ENCODE results near the gene PXN. TPM values are rescaled to one million over a fixed set of nuclear protein-coding genes. Genes with fewer than 3 reads are reported as not detected.

PXN gene
- total and polyA plus RNA-seq, 2 of the 13 experiments (the other 11 are each of a cell fraction or from before 2014, with no cell fraction given), result 13.6 to 14.2 TPM

GRCh38 chr12:120228291-120229070 lies 37.0 kb downstream of the PXN start (continued):
- no peak for TF ChIP-seq TIGD3 (CRISPR knock-in tag; IDR thresholded peaks at IDR 0.05; ENCODE audit: borderline replicate concordance)
- TF ChIP-seq RCOR2 (CRISPR knock-in tag; IDR thresholded peaks at IDR 0.05), result no peak
- TF ChIP-seq HDAC1 (CRISPR knock-in tag; IDR thresholded peaks at IDR 0.05), result peak; percentile 93
- TF ChIP-seq ZMYM3 (CRISPR knock-in tag; IDR thresholded peaks at IDR 0.05), result peak; percentile 71
- no peak for TF ChIP-seq ZBTB40 (IDR thresholded peaks at IDR 0.05)
- TF ChIP-seq ZBTB40 (CRISPR knock-in tag; IDR thresholded peaks at IDR 0.05), result no peak; the same call in 1 of the 2 replicates
- TF ChIP-seq PLRG1 (conservative IDR thresholded peaks at IDR 0.05), result no peak
- peak; percentile 74 for TF ChIP-seq GABPB1 (CRISPR knock-in tag; IDR thresholded peaks at IDR 0.05)
- peak; percentile 77 for TF ChIP-seq ISL2 (CRISPR knock-in tag; IDR thresholded peaks at IDR 0.05)
- TF ChIP-seq YEATS4 (CRISPR knock-in tag; IDR thresholded peaks at IDR 0.05; ENCODE audit: borderline replicate concordance), result peak; percentile 95
- TF ChIP-seq MLLT10 (CRISPR knock-in tag; IDR thresholded peaks at IDR 0.05), result no peak
- TF ChIP-seq ZKSCAN5 (CRISPR knock-in tag; IDR thresholded peaks at IDR 0.05), result no peak
- no peak for TF ChIP-seq GABPA (IDR thresholded peaks at IDR 0.05; ENCODE audit: low read depth, low read length)
- TF ChIP-seq GABPA (CRISPR knock-in tag; IDR thresholded peaks at IDR 0.05; ENCODE audit: low read depth), result peak; percentile 75
- peak; percentile 91 for TF ChIP-seq NFKBIZ (CRISPR knock-in tag; IDR thresholded peaks at IDR 0.05)
- peak; percentile 43; the same call in 1 of the 2 replicates for TF ChIP-seq HBP1 (CRISPR knock-in tag; IDR thresholded peaks at IDR 0.05; ENCODE audit: low read depth)
- TF ChIP-seq KLF9 (CRISPR knock-in tag; IDR thresholded peaks at IDR 0.05; ENCODE audit: low read depth), result peak; percentile 73; the same call in 1 of the 2 replicates
- TF ChIP-seq PHB2 (IDR thresholded peaks at IDR 0.05; ENCODE audit: partially characterized antibody), result no peak
- no peak for TF ChIP-seq ZNF12 (CRISPR knock-in tag; IDR thresholded peaks at IDR 0.05)

Measured in HepG2 (cell line).